Measurements from ENCODE around the gene GZF1. TPM values are rescaled to one million over a fixed set of nuclear protein-coding genes. Genes with fewer than 3 reads are reported as not detected.

GZF1 gene
- total RNA-seq, 1 experiment from 2014 or later = 17.0 TPM

DNA sequence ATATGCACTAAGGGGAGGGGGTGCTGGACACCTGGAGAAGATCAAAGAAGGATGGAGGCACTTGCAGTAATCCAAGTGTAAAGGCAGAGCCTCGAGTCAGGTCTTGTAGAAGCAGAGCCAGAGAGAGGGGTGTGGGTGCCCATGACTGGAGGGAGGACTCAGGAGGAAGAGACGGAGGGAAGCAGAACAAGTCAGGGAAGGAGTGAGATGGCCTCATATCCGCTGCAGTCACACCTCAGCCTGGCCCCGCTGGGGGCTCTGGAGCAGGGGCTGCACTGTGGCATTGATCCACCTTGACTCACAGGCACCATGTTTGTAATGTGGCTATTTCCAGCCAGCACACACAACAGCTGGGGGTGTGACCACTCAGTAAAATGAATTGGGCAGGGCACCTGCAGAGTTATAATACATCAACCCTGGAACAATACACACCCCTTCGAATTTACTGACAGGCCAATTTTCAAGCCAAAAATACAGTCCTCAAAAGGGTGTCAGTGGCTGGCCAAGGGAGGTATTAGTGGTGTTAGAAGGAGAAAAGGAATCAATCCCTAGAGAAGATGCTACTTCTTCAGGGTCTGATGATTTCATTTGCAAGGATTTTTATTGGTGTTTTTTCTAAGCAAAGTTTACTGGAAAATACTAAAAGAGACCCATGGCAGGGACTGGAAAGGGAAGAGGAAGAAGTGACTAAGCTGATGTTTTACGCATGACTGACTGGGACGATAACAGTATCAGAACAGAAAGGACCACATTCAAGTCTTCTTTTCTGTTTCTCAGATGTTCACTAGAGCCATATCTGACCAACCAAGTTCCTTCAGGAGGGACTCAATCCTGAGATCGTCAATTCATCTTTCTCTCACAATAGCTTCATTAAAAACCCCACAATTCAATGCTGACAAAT is 30.3 kb upstream of the GZF1 start:
- H3K23me2 ChIP-seq (ENCODE audit: insufficient read length, low read depth, low read length, poor library complexity, severe bottlenecking) = no peaks in the 10 kb centered on the region
- Mint-ChIP-seq H3K27ac (no peak overlapping the region), H3K9me3 (peaks cover 3 to 4% of the 10 kb centered on the region in 2 experiments; a peak in 3 of 5 replicates), H3K4me3 (no peak overlapping the region), H3K4me1 (peaks cover 0 to 2% of the 10 kb centered on the region in 2 experiments; a peak in 1 of 4 replicates), H3K27me3 (ENCODE audit: low read depth) (peaks cover 10% of the 10 kb centered on the region), H3K36me3 (ENCODE audit: insufficient read depth in 1 of 3, low read depth in 3 of 3) (no peaks in the 10 kb centered on the region; a peak in 1 of 7 replicates)
- H2BK120ac ChIP-seq (ENCODE audit: low read depth, low read length, poor library complexity, severe bottlenecking) = no peak overlapping the region
- TF ChIP-seq, protein P1, sequence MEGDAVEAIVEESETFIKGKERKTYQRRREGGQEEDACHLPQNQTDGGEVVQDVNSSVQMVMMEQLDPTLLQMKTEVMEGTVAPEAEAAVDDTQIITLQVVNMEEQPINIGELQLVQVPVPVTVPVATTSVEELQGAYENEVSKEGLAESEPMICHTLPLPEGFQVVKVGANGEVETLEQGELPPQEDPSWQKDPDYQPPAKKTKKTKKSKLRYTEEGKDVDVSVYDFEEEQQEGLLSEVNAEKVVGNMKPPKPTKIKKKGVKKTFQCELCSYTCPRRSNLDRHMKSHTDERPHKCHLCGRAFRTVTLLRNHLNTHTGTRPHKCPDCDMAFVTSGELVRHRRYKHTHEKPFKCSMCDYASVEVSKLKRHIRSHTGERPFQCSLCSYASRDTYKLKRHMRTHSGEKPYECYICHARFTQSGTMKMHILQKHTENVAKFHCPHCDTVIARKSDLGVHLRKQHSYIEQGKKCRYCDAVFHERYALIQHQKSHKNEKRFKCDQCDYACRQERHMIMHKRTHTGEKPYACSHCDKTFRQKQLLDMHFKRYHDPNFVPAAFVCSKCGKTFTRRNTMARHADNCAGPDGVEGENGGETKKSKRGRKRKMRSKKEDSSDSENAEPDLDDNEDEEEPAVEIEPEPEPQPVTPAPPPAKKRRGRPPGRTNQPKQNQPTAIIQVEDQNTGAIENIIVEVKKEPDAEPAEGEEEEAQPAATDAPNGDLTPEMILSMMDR (conservative IDR thresholded peaks at IDR 0.05) = no peak
- H3K4me1 ChIP-seq (ENCODE audit: insufficient read depth, low read length) = no peaks in the 10 kb centered on the region
- H4K20me1 ChIP-seq (ENCODE audit: control insufficient read depth, insufficient read depth, insufficient read length) = no peaks in the 10 kb centered on the region
- no peak overlapping the region for H3K23ac ChIP-seq (ENCODE audit: insufficient read length, low read depth, low read length)
- H3K27ac ChIP-seq (ENCODE audit: insufficient read length, low read depth, low read length) = no peak overlapping the region
- no peak overlapping the region for H2AK5ac ChIP-seq (ENCODE audit: insufficient read length, low read length)
- H2BK5ac ChIP-seq (ENCODE audit: insufficient read length, low read length) = no peak overlapping the region
- H3K79me1 ChIP-seq (ENCODE audit: insufficient read depth, low read depth, low read length, poor library complexity, severe bottlenecking) = no peaks in the 10 kb centered on the region
- H3K14ac ChIP-seq (ENCODE audit: insufficient read depth, low read length) = no peak overlapping the region
- no peaks in the 10 kb centered on the region for H3K79me2 ChIP-seq (ENCODE audit: insufficient read depth, low read length)
- no peak overlapping the region for H3K4me2 ChIP-seq (ENCODE audit: insufficient read depth, insufficient read length, low read length)
- no peak overlapping the region for H2BK20ac ChIP-seq (ENCODE audit: low read depth, low read length, poor library complexity, severe bottlenecking)
- no peak overlapping the region for H4K91ac ChIP-seq (ENCODE audit: insufficient read length, low read depth, low read length)
- H2AFZ ChIP-seq (ENCODE audit: low read length) = no peak overlapping the region
- no peak overlapping the region for H3K9ac ChIP-seq (ENCODE audit: extremely low read depth, insufficient read length, low read length)
- no peak overlapping the region for H2BK12ac ChIP-seq (ENCODE audit: insufficient read length, low read depth, low read length)
- H3K4ac ChIP-seq (ENCODE audit: low read depth, low read length) = no peak overlapping the region
- no peak for DNase-seq
- no peak overlapping the region for H3K56ac ChIP-seq (ENCODE audit: insufficient read length, low read depth, low read length)
- no peaks in the 10 kb centered on the region for H3K27me3 ChIP-seq (ENCODE audit: insufficient read depth, low read length)
- H2BK15ac ChIP-seq (ENCODE audit: low read depth, low read length) = no peak overlapping the region
- H3K18ac ChIP-seq (ENCODE audit: insufficient read length, low read depth, low read length) = no peak overlapping the region
- H3T11ph ChIP-seq (ENCODE audit: low read length) = no peak overlapping the region
- H4K8ac ChIP-seq (replicated peaks; ENCODE audit: insufficient read length, low read depth, low read length) = no peak overlapping the region
- H4K5ac ChIP-seq (ENCODE audit: insufficient read length, low read depth, low read length) = no peak overlapping the region
- WGBS (ENCODE audit: extremely low coverage, insufficient read length, low lambda C conversion rate) = no CpG with 5 or more reads among the region's 8 CpGs
- H3K9me3 ChIP-seq (ENCODE audit: control insufficient read depth, low read depth, low read length) = no peaks in the 10 kb centered on the region
